Progenitor cell of endocrine pancreas (in vitro differentiated cells): ENCODE data around the gene PLAAT4. TPM values are rescaled to one million over a fixed set of nuclear protein-coding genes. Genes with fewer than 3 reads are reported as not detected.

Experiments
- DNase-seq: peaks from one replicate; pipeline ENCODE4 v3.0.0; 2021; ENCODE audit warnings: low spot score; ENCODE audit not compliant: unreplicated experiment
- H3K27ac Mint-ChIP-seq: 2 replicates; pipeline ENCODE4 v1.8.0; 2021; ENCODE audit warnings: mild to moderate bottlenecking, moderate library complexity, mixed read lengths
- H3K27me3 Mint-ChIP-seq: 2 replicates; pipeline ENCODE4 v1.8.0; 2021; ENCODE audit warnings: mixed read lengths
- H3K36me3 Mint-ChIP-seq: 2 replicates; pipeline ENCODE4 v1.8.0; 2022; ENCODE audit warnings: mixed read lengths; ENCODE audit not compliant: insufficient read depth
- H3K4me1 Mint-ChIP-seq: 2 replicates; pipeline ENCODE4 v1.8.0; 2021; ENCODE audit warnings: low read depth, mixed read lengths
- H3K4me3 Mint-ChIP-seq: 2 replicates; pipeline ENCODE4 v1.8.0; 2021; ENCODE audit warnings: low read depth, mild to moderate bottlenecking, moderate library complexity, mixed read lengths
- H3K9me3 Mint-ChIP-seq: 2 replicates; pipeline ENCODE4 v1.8.0; 2021; ENCODE audit warnings: low read depth, mixed read lengths
- CTCF ChIP-seq: fragments of 200-600 bp; sonication (generic); IDR thresholded peaks from one replicate; pipeline ENCODE4 v1.5.0; 2021; ENCODE audit warnings: antibody characterized with exemption, mild to moderate bottlenecking; ENCODE audit not compliant: unreplicated experiment
- total RNA-seq: library from RNA; stranded (reverse); gene quantifications from 2 replicates; pipeline ENCODE4 v1.2.1, GENCODE V29; 2021

PLAAT4 gene
- total RNA-seq, 1 donor from 2014 or later, result not detected

- DNase-seq, result no peak
- Mint-ChIP-seq H3K9me3 (no peaks in the 10 kb centered on the region), H3K27me3 (peaks cover 4% of the 10 kb centered on the region), H3K4me3 (no peak overlapping the region), H3K36me3 (no peaks in the 10 kb centered on the region), H3K27ac (peak overlapping the region; percentile 50), H3K4me1 (peaks cover 10% of the 10 kb centered on the region)
- no peak for TF ChIP-seq CTCF
Observed at GRCh38 chr11:63553759-63554158, 17.2 kb downstream of the PLAAT4 start.

- Mint-ChIP-seq H3K27me3 (peaks cover 4% of the 10 kb centered on the region), H3K36me3 (no peaks in the 10 kb centered on the region), H3K4me3 (no peak overlapping the region), H3K9me3 (no peaks in the 10 kb centered on the region), H3K27ac (no peak overlapping the region), H3K4me1 (peaks cover 11% of the 10 kb centered on the region)
- TF ChIP-seq CTCF, result no peak
- no peak for DNase-seq
Observed at GRCh38 chr11:63554877-63555223, 18.2 kb downstream of the PLAAT4 start.

- no peaks in the 10 kb centered on the region for H3K36me3 Mint-ChIP-seq
- H3K4me1 Mint-ChIP-seq, result peaks cover 11% of the 10 kb centered on the region
- no peaks in the 10 kb centered on the region for H3K9me3 Mint-ChIP-seq
- TF ChIP-seq CTCF, result no peak
- peaks cover 4% of the 10 kb centered on the region for H3K27me3 Mint-ChIP-seq
- no peak overlapping the region for H3K27ac Mint-ChIP-seq
- no peak overlapping the region for H3K4me3 Mint-ChIP-seq
- DNase-seq, result no peak
Observed at GRCh38 chr11:63556404-63557013, 19.9 kb downstream of the PLAAT4 start.

- Mint-ChIP-seq H3K27ac (no peak overlapping the region), H3K4me1 (peaks cover 11% of the 10 kb centered on the region), H3K9me3 (no peaks in the 10 kb centered on the region), H3K4me3 (no peak overlapping the region), H3K36me3 (no peaks in the 10 kb centered on the region), H3K27me3 (peaks cover 4% of the 10 kb centered on the region)
- no peak for DNase-seq
- TF ChIP-seq CTCF, result no peak
Observed at GRCh38 chr11:63557570-63557969, 21.0 kb downstream of the PLAAT4 start.

- H3K4me1 Mint-ChIP-seq, result peaks cover 11% of the 10 kb centered on the region
- H3K9me3 Mint-ChIP-seq, result no peaks in the 10 kb centered on the region
- peaks cover 4% of the 10 kb centered on the region for H3K27me3 Mint-ChIP-seq
- no peak overlapping the region for H3K4me3 Mint-ChIP-seq
- H3K36me3 Mint-ChIP-seq, result no peaks in the 10 kb centered on the region
- H3K27ac Mint-ChIP-seq, result no peak overlapping the region
- no peak for DNase-seq
- TF ChIP-seq CTCF, result no peak
Observed at GRCh38 chr11:63558459-63559157, 22.0 kb downstream of the PLAAT4 start.
